ENCODE measurements around the gene KIF23. TPM values are rescaled to one million over a fixed set of nuclear protein-coding genes. Genes with fewer than 3 reads are reported as not detected.

Gene KIF23
- total and polyA plus RNA-seq, 2 donors (not counting 1 experiment from before 2014, with no cell fraction given): 16.5 to 19.4 TPM

DNA sequence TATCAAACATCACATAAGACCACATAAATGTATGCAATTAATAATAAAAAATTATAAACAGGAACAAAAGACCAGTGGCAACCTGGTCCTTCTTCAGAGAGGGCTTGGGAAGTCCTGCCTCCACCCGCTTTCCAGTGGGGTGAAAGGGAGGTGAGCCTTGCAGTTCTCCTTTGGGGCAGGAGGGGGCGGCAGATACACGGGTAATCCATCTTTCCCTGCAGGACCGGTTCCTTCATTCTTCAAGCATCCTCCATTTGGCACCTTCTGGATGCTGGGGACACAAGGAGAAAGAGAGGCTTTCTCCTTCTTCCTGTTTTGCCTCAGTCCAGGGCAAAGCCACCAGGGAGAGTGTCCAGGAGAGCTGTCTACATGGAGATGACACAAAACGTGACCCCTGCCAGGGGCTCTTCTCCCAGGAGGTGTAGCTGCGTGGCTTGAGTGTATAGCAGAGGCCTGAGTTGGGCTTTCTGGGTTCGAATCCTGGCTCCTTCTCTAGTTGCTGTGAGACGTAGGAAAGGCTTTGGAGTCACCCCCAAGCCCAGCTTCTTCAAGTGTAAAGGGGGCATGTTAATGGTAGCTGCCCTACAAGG lies 61.7 kb downstream of the KIF23 start:
- Histone ChIP-seq H3K79me2 (ENCODE audit: control insufficient read depth, insufficient read depth, low read length) (no peaks in the 10 kb centered on the region), H3K9me3 (ENCODE audit: control insufficient read depth, insufficient read depth, low read depth, low read length) (no peaks in the 10 kb centered on the region), H3K27me3 (ENCODE audit: control insufficient read depth, insufficient read depth, low read length) (no peaks in the 10 kb centered on the region), H3K9ac (ENCODE audit: insufficient read depth, low read length) (no peak overlapping the region), H3K36me3 (ENCODE audit: control insufficient read depth, insufficient read depth, low read length) (no peaks in the 10 kb centered on the region), H4K20me1 (ENCODE audit: control insufficient read depth, extremely low read depth, insufficient read depth, low read length) (no peaks in the 10 kb centered on the region), H3K4me2 (ENCODE audit: extremely low read depth, insufficient read depth, low read length) (no peak overlapping the region), H3K27ac (ENCODE audit: insufficient read depth, low read length) (no peak overlapping the region), H3K4me1 (ENCODE audit: control insufficient read depth, extremely low read depth, insufficient read depth, low read length) (no peaks in the 10 kb centered on the region), H3K4me3 (replicated peaks in 1 of 4; ENCODE audit: control extremely low read depth in 1 of 4, insufficient read depth in 1 of 4, low read depth in 3 of 4, low read length in 4 of 4) (no peak overlapping the region), H2AFZ (ENCODE audit: low read length) (no peak overlapping the region)
- TF ChIP-seq, protein P1, sequence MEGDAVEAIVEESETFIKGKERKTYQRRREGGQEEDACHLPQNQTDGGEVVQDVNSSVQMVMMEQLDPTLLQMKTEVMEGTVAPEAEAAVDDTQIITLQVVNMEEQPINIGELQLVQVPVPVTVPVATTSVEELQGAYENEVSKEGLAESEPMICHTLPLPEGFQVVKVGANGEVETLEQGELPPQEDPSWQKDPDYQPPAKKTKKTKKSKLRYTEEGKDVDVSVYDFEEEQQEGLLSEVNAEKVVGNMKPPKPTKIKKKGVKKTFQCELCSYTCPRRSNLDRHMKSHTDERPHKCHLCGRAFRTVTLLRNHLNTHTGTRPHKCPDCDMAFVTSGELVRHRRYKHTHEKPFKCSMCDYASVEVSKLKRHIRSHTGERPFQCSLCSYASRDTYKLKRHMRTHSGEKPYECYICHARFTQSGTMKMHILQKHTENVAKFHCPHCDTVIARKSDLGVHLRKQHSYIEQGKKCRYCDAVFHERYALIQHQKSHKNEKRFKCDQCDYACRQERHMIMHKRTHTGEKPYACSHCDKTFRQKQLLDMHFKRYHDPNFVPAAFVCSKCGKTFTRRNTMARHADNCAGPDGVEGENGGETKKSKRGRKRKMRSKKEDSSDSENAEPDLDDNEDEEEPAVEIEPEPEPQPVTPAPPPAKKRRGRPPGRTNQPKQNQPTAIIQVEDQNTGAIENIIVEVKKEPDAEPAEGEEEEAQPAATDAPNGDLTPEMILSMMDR (conservative IDR thresholded peaks at IDR 0.05 in 1 of 2, IDR thresholded peaks at IDR 0.05 in 1 of 2; ENCODE audit: low read depth in 1 of 2, low read length in 2 of 2): peak; percentile 97 to 98
- TF ChIP-seq EZH2 (IDR thresholded peaks at IDR 0.05; ENCODE audit: low read length, missing control alignments): no peak
- DNase-seq (ENCODE audit: low read depth in 2 of 2): peak; percentile 58 to 66

DNA sequence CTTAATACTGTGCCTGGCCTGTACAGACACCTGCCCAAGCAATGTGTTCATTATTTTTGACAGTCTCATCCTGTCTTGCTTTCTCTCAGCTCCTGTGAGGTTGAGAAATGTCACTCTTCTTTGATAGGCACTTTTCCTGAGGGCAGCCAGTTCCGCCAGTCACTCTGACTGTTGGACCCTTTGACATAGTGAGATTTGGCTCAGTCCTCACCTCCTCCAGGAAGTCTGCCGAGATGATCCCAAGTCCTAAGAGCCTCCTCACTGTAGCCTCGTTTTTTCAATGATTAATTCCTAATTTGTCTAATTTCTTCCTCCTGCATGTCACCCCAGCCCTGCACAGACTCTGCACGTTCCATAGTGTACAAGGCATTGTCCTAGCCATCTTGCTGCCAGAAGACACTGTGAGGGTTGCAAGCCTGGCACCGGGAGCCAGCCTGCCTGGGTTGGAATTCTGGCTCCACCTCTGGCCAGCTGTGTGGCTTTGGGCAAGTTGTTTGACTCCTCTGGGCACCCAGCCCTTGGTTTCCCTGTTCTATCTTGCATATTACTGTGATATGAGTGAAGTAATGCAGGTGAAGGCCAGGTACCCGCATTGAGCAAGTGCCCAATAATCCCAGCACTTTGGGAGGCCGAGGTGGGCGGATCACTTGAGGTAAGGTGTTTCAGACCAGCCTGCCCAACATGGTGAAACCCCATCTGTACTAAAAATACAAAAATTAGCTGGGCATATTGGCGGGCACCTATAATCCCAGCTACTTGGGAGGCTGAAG lies 62.7 kb downstream of the KIF23 start:
- Histone ChIP-seq H3K36me3 (ENCODE audit: control insufficient read depth, insufficient read depth, low read length) (no peaks in the 10 kb centered on the region), H3K27ac (ENCODE audit: insufficient read depth, low read length) (no peak overlapping the region), H3K79me2 (ENCODE audit: control insufficient read depth, insufficient read depth, low read length) (no peaks in the 10 kb centered on the region), H2AFZ (ENCODE audit: low read length) (no peak overlapping the region), H3K4me2 (ENCODE audit: extremely low read depth, insufficient read depth, low read length) (no peak overlapping the region), H4K20me1 (ENCODE audit: control insufficient read depth, extremely low read depth, insufficient read depth, low read length) (no peaks in the 10 kb centered on the region), H3K27me3 (ENCODE audit: control insufficient read depth, insufficient read depth, low read length) (no peaks in the 10 kb centered on the region), H3K4me3 (replicated peaks in 1 of 4; ENCODE audit: control extremely low read depth in 1 of 4, insufficient read depth in 1 of 4, low read depth in 3 of 4, low read length in 4 of 4) (no peak overlapping the region), H3K9me3 (ENCODE audit: control insufficient read depth, insufficient read depth, low read depth, low read length) (no peaks in the 10 kb centered on the region), H3K4me1 (ENCODE audit: control insufficient read depth, extremely low read depth, insufficient read depth, low read length) (no peaks in the 10 kb centered on the region), H3K9ac (ENCODE audit: insufficient read depth, low read length) (no peak overlapping the region)
- DNase-seq (ENCODE audit: low read depth in 2 of 2): no peak
- TF ChIP-seq, protein P1 (conservative IDR thresholded peaks at IDR 0.05 in 1 of 2, IDR thresholded peaks at IDR 0.05 in 1 of 2; ENCODE audit: low read depth in 1 of 2, low read length in 2 of 2): no peak
- TF ChIP-seq EZH2 (IDR thresholded peaks at IDR 0.05; ENCODE audit: low read length, missing control alignments): no peak

DNA sequence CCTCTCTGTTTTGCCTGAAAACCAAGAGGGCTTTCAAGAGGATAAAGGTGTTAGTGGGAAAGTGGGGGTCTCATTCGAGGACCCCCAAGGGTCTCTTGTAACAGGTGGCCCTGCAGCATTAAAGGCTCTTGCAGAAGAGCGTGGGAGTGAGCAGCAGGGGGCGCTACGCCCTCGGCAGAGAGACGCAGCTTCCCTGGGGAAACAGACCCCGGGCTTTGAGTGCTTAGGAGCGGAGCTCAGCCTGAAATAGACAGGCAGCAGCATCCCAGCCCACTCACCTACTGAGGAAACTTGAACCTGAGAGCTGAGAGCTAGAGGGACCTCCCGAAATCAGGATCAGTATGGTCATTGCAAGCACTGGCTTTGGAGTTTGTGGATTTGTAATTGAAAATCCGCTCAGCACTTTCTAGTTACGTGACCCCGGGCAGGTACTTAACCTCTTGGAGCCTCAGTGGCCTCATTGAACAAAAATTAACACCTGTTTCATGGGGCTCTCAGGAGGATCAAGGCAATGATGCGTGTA lies 64.2 kb downstream of the KIF23 start:
- H3K9ac ChIP-seq (ENCODE audit: insufficient read depth, low read length): no peak overlapping the region
- no peaks in the 10 kb centered on the region for H3K36me3 ChIP-seq (ENCODE audit: control insufficient read depth, insufficient read depth, low read length)
- no peaks in the 10 kb centered on the region for H3K4me1 ChIP-seq (ENCODE audit: control insufficient read depth, extremely low read depth, insufficient read depth, low read length)
- TF ChIP-seq EZH2 (IDR thresholded peaks at IDR 0.05; ENCODE audit: low read length, missing control alignments): no peak
- TF ChIP-seq, protein P1 (conservative IDR thresholded peaks at IDR 0.05 in 1 of 2, IDR thresholded peaks at IDR 0.05 in 1 of 2; ENCODE audit: low read depth in 1 of 2, low read length in 2 of 2): peak; percentile 79 to 88
- no peak overlapping the region for H3K4me2 ChIP-seq (ENCODE audit: extremely low read depth, insufficient read depth, low read length)
- H2AFZ ChIP-seq (ENCODE audit: low read length): no peak overlapping the region
- no peak overlapping the region for H3K4me3 ChIP-seq (replicated peaks in 1 of 4; ENCODE audit: control extremely low read depth in 1 of 4, insufficient read depth in 1 of 4, low read depth in 3 of 4, low read length in 4 of 4)
- H3K27me3 ChIP-seq (ENCODE audit: control insufficient read depth, insufficient read depth, low read length): no peaks in the 10 kb centered on the region
- H3K79me2 ChIP-seq (ENCODE audit: control insufficient read depth, insufficient read depth, low read length): no peaks in the 10 kb centered on the region
- H3K27ac ChIP-seq (ENCODE audit: insufficient read depth, low read length): no peak overlapping the region
- H4K20me1 ChIP-seq (ENCODE audit: control insufficient read depth, extremely low read depth, insufficient read depth, low read length): no peaks in the 10 kb centered on the region
- DNase-seq (ENCODE audit: low read depth in 2 of 2): peak; percentile 49 to 58
- H3K9me3 ChIP-seq (ENCODE audit: control insufficient read depth, insufficient read depth, low read depth, low read length): no peaks in the 10 kb centered on the region

Data from fibroblast of lung (primary cell).